A673 (cell line): ENCODE results near the gene KATNBL1.

Source experiments
- EZH2 ChIP-seq: fragments of 200-600 bp; sonication (generic); IDR thresholded peaks from 2 replicates; pipeline ENCODE4 v1.6.1; 2017; ENCODE audit warnings: borderline replicate concordance, low read depth, mild to moderate bottlenecking, mixed read lengths, antibody characterized with exemption, low read length; ENCODE audit not compliant: poor library complexity, severe bottlenecking
- TF ChIP-seq, protein P1 (sequence below): fragments of 300-800, 200-600 bp; sonication (generic); conservative IDR thresholded peaks from 2 replicates; pipeline ENCODE4 v1.5.1; 2017; ENCODE audit warnings: low read depth, mild to moderate bottlenecking, antibody characterized with exemption, low read length, moderate library complexity, mixed read lengths

DNA sequence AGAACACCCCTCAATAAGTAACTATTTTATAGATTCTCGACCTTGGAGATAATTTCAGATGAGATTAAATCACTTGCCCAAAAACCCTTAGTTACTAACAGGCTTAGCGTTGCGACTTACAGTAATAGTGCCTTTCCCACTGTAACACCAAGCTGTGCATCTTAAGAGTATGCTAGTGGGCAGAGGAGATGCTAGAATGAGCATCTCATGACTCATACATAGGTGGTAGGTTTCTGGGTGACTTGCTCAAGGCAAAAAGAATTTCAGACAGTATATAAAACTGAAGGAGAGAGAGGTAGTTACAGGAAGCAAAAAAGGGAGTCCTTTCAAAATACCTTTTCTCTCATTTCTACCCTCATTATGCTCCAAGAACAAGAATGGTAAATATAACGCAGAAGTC, 3.9 kb downstream of the KATNBL1 start:
- TF ChIP-seq, protein P1, sequence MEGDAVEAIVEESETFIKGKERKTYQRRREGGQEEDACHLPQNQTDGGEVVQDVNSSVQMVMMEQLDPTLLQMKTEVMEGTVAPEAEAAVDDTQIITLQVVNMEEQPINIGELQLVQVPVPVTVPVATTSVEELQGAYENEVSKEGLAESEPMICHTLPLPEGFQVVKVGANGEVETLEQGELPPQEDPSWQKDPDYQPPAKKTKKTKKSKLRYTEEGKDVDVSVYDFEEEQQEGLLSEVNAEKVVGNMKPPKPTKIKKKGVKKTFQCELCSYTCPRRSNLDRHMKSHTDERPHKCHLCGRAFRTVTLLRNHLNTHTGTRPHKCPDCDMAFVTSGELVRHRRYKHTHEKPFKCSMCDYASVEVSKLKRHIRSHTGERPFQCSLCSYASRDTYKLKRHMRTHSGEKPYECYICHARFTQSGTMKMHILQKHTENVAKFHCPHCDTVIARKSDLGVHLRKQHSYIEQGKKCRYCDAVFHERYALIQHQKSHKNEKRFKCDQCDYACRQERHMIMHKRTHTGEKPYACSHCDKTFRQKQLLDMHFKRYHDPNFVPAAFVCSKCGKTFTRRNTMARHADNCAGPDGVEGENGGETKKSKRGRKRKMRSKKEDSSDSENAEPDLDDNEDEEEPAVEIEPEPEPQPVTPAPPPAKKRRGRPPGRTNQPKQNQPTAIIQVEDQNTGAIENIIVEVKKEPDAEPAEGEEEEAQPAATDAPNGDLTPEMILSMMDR: no peak
- no peak for TF ChIP-seq EZH2
